ENCODE measurements around the gene NTS.

DNA sequence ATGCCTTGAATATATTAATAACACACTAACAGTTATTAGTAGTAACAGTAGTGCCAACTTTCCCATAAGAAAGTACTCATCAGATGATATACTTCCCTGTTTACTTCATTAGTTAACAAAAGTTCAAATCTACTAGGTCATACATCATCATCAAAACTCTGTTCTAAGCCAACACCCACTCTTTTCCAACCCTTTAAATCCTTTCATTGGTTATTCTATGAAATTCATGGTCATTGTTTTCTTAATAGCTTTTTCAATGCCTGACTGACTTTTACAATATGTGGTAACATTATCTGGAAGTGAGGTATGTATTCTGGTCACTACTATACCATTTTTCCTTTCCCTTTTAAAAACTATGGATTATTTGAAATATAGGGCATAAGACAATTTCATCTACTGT lies 9.7 kb downstream of the NTS start:
- TF ChIP-seq CTCF (IDR thresholded peaks at IDR 0.05) (no peak), POLR2A (IDR thresholded peaks at IDR 0.05) (no peak), EP300 (IDR thresholded peaks at IDR 0.05) (no peak)

All from ovary (tissue), 3 donors.